Endometrial microvascular endothelial cells (primary cell): ENCODE results near the gene JPT2. TPM values are rescaled to one million over a fixed set of nuclear protein-coding genes. Genes with fewer than 3 reads are reported as not detected.
"Not testable (repeated sequence)": the region's sequence is repeated elsewhere in the genome, so short reads cannot be mapped to it uniquely, and the experiment has no call there.

ENCODE experiments used
- in situ Hi-C: cut with HindIII; loops from 2 replicates; pipeline ENCODE4 v1.10.0; 2017; ENCODE audit warnings: low sequenced_read_pairs, low pct_unique_long_range_greater_than_20kb; ENCODE audit errors: inconsistent ontology term
- total RNA-seq: library from RNA; depleted of rRNA; stranded (reverse); fragments of >200 nt; gene quantifications from one replicate; pipeline ENCODE4 v1.2.3, GENCODE V29; 2015; ENCODE audit errors: inconsistent ontology term

The JPT2 gene
- total RNA-seq, 1 donor from 2014 or later, result 85.9 TPM

GRCh38 chr16:1723450-1724147 is 45.5 kb downstream of the JPT2 start:
- in situ Hi-C loops, result no loop called here

- in situ Hi-C loops, result no loop called here
These were observed 46.4 kb downstream of the JPT2 start for GRCh38 chr16:1724491-1724890.

- in situ Hi-C loops, result no loop called here
These were observed 48.8 kb downstream of the JPT2 start for GRCh38 chr16:1726661-1727502.

- in situ Hi-C loops, result no loop called here
These were observed 49.9 kb downstream of the JPT2 start for GRCh38 chr16:1727651-1728624.

- in situ Hi-C loops, result no loop called here
These were observed 50.9 kb downstream of the JPT2 start for GRCh38 chr16:1729026-1729425.

DNA sequence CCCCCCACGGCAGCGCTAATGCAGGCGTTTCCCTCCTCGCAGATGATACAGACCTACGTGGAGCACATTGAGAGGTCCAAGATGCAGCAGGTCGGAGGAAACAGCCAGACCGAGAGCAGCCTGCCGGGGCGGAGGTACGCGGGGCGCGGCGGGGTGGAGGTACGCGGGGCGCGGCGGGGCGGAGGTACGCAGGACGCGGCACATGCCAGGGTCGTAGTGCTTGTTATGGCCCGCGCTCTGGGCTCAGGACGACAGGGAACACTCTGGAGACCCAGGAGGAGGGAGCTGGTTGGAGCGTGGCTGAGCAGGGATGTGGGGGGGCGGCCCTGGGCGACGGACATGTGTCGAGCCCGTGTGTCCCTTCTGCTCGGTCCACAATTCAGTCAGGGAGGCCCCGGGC is 51.4 kb downstream of the JPT2 start:
- in situ Hi-C loops, result no loop called here

- in situ Hi-C loops, result no loop called here
These were observed 53.0 kb downstream of the JPT2 start for GRCh38 chr16:1731073-1731472.

DNA sequence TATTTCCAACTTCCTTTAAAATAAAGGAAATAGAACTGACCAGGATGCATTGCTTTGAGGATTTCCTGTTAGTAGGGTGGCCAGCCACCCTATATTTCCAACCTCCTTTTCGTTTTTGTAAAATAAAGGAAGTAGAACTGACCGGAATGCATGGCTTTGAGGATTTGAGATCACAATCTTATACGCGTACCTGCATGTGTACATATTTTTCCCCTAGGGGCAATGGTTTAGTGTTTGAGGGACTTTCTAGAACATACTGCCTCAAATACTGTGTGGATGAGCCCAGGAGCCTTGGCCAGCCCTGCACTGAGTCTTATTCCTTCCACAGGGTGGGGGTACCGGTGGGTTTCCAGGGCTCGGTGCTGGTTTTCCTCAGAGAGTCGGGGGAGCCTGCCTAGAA is 53.5 kb downstream of the JPT2 start:
- in situ Hi-C loops, result no loop called here

- in situ Hi-C loops, result no loop called here
These were observed 54.0 kb downstream of the JPT2 start for GRCh38 chr16:1732071-1732470.

DNA sequence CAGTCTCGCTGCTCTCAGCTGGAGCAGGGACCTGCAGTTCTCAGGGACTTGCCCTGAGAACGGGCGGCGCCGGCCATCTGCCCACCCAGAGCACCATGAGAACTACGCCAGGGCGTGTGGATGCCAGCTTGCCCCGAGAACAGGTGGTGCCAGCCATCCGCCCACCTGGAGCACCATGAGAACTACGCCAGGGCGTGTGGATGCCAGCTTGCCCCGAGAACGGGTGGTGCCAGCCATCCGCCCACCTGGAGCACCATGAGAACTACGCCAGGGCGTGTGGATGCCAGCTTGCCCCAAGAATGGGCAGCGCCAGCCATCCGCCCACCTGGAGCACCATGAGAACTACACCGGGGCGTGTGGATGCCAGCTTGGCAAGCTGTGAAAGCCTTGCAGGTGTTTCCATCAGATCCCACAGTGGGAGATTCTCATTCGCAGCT is 54.5 kb downstream of the JPT2 start:
- in situ Hi-C loops, result not testable (repeated sequence)

DNA sequence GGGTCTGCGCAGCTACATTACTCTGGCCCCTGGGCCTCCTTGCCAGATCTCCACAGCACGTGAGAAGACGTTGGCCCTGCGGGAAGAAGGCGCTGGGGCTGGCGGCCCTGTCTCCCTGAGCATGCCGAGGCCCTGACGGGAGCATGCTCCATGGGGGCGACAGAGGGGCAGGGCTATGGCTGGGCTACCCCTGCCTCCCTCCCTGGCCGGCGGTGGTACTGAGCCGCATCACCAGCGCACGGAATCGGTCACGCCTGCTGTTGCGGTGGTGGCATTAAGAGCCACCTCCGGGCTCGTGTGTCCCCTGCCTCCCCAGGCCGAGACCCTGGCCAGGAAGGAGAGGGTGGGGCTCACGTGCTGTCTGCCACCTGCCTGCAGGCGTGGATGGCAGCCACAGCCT is 56.0 kb downstream of the JPT2 start:
- in situ Hi-C loops, result no loop called here

DNA sequence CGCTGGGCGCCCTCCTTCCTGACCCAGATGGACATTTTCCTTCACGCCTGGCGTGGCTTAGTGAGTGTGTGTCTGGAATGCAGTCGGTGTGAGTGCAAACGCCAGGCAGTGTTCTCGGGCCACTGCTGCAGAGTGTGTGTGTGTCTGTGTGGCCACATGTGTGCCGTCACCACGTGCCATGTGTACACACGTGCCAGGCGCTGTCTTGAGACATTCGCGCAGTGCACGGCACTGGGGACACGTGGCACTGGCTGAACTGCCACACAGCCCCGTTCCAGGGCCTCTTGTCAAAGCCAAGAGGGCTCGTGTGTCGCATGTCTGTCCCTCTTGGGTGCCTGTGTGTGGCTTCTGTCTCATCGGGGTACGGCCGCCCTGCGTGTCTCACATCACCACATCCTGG is 56.7 kb downstream of the JPT2 start:
- in situ Hi-C loops, result no loop called here

DNA sequence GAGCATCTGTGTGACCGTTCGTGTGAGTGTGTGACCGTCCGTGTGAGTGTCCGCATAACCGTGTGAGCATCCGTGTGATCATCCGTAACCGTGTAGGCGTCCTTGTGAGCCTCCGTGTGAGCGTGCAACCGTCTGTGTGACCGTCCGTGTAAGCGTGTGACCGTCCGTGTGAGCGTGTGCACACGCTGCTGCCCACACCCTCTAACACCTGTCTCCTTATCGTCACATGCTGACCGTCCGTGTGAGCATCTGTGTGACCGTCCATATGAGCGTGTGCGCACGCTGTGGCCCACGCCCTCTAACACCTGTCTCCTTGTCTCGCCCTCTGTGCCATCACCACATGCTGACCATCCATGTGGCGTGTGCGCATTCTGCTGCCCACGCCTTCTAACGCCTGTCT is 62.2 kb downstream of the JPT2 start:
- in situ Hi-C loops, result no loop called here

- in situ Hi-C loops, result no loop called here
These were observed 62.9 kb downstream of the JPT2 start for GRCh38 chr16:1740781-1741490.

DNA sequence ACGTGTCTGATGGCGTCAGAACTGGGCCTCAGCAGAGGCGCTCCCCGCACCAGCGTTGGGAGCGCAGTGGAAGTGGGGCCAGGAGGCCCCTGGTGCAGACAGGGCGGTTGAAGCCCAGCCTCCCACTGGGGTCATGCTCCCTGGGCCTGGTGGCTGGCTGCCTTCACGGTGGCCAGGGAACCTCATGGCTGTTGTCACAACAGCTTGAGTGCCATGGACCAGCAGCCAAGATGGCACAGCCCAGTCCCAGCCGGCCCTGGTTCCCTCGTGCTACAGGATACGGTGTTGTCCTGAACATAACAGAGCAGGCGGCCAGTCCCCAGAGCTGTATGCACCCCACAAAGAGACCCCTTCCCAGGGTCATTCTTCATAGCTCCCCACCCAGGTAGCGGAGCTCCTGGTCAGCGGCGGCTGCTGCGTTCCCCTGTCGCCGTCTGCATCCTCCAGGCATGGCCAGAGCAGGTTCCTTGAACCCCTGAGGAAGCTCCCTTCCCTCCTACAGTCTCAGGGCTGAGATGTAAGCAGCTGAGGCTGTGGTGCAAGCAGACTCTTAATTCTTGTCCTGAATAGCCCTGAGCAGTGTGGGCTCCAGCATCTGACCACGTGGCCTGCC is 63.6 kb downstream of the JPT2 start:
- in situ Hi-C loops, result no loop called here

- in situ Hi-C loops, result no loop called here
These were observed 65.6 kb downstream of the JPT2 start for GRCh38 chr16:1743376-1744337.

- in situ Hi-C loops, result no loop called here
These were observed 66.3 kb downstream of the JPT2 start for GRCh38 chr16:1744338-1744840.
